Upper lobe of left lung (tissue), 6 donors: ENCODE results near the gene PXDN. TPM values are rescaled to one million over a fixed set of nuclear protein-coding genes. Genes with fewer than 3 reads are reported as not detected.
"Not testable (repeated sequence)": the region's sequence is repeated elsewhere in the genome, so short reads cannot be mapped to it uniquely, and the experiment has no call there.

ENCODE experiments used
- ATAC-seq, 2 donors: fragments of 200-7000 bp; cut with Tn5 transposase; one replicate each; pipeline ENCODE4 v1.9.1; 2022; ENCODE audit warnings: mild to moderate bottlenecking in 2 of 2, moderate library complexity in 2 of 2; ENCODE audit not compliant: low FRiP score in 2 of 2
- DNase-seq, 2 donors: peaks; one replicate each; pipeline ENCODE4 v3.0.0-alpha.2; 2019 to 2020
- H3K27ac ChIP-seq, 4 donors: fragments of 200-600 bp; sonication (generic); one replicate each; pipeline ENCODE4 v1.5.1; 2016 to 2019
- H3K27me3 ChIP-seq, 4 donors: fragments of 200-600 bp; sonication (generic); one replicate each; pipeline ENCODE4 v1.5.1; 2017 to 2019
- H3K36me3 ChIP-seq, 4 donors: fragments of 200-600 bp; sonication (generic); one replicate each; pipeline ENCODE4 v1.5.1; 2016 to 2019
- H3K4me1 ChIP-seq, 4 donors: fragments of 200-600 bp; sonication (generic); one replicate each; pipeline ENCODE4 v1.5.1; 2018 to 2019
- H3K4me3 ChIP-seq, 4 donors: fragments of 200-600 bp; sonication (generic); one replicate each; pipeline ENCODE4 v1.5.1; 2017 to 2019; ENCODE audit warnings: mild to moderate bottlenecking in 2 of 4, moderate library complexity in 1 of 4
- H3K9me3 ChIP-seq, 4 donors: fragments of 200-600 bp; sonication (generic); one replicate each; pipeline ENCODE4 v1.5.1; 2018 to 2019
- CTCF ChIP-seq, 6 experiments: fragments of 450-650 bp in 4 of 6; fragments of 200-600 bp in 2 of 6; sonication (generic) in 2 of 6; IDR thresholded peaks; one replicate each; pipeline ENCODE4 v1.5.1; 2016 to 2019; ENCODE audit warnings: antibody characterized with exemption in 6 of 6
- EP300 ChIP-seq, 4 donors: sonication (generic); formaldehyde crosslinking; IDR thresholded peaks; one replicate each; pipeline ENCODE4 v1.5.1; 2017; ENCODE audit warnings: antibody characterized with exemption in 4 of 4, control low read depth in 2 of 4
- POLR2A ChIP-seq, 4 donors: fragments of 450-650 bp; IDR thresholded peaks; one replicate each; pipeline ENCODE4 v1.5.1; 2016 to 2017; ENCODE audit warnings: antibody characterized with exemption in 4 of 4, mild to moderate bottlenecking in 2 of 4
- POLR2AphosphoS5 ChIP-seq, 2 donors: sonication (generic); formaldehyde crosslinking; IDR thresholded peaks; one replicate each; pipeline ENCODE4 v1.5.1; 2017; ENCODE audit warnings: antibody characterized with exemption in 2 of 2
- WGBS, 2 donors: methylation state at CpG; one replicate each; pipeline ENCODE4 v1.1.5; 2017 to 2018; 5-methylcytosine and 5-hydroxymethylcytosine counted together
- total RNA-seq, 6 donors: library from RNA; depleted of rRNA in 4 of 6; stranded (reverse); fragments of >200 nt in 4 of 6; gene quantifications; one replicate each; pipeline versions ENCODE4 v1.1.0 to v1.2.1, GENCODE V29; 2016 to 2021
- donor health status: DM: no; HTN: no; CAD: no; lungs with moderate emphysema.
- donor health status: DM: no; HTN: yes; CAD: no; lungs with severe emphysema.

PXDN gene
- total RNA-seq, 6 donors from 2014 or later: 20.8 to 65.6 (median 38.5) TPM

GRCh38 chr2:1727796-1728474 is 16.4 kb downstream of the PXDN start:
- TF ChIP-seq EP300 (IDR thresholded peaks at IDR 0.05): no peak
- no peak for TF ChIP-seq CTCF (IDR thresholded peaks at IDR 0.05)
- no peak for TF ChIP-seq POLR2AphosphoS5 (IDR thresholded peaks at IDR 0.05)
- no peak for TF ChIP-seq POLR2A (IDR thresholded peaks at IDR 0.05)
- Histone ChIP-seq H3K4me3 (peak overlapping the region in 3 of 4 donors; percentile 5 to 33 (median 8)), H3K36me3 (no peaks in the 10 kb centered on the region), H3K27me3 (no peaks in the 10 kb centered on the region), H3K4me1 (peaks cover 36 to 50% (median 44%) of the 10 kb centered on the region in 4 donors), H3K9me3 (no peaks in the 10 kb centered on the region), H3K27ac (peak overlapping the region; percentile 60 to 91 (median 78))
- no peak for ATAC-seq
- no peak for DNase-seq
- WGBS, 2 donors: 87 to 88% methylated on average over 6 to 16 of the region's 16 CpGs

GRCh38 chr2:1727101-1727771 is 17.1 kb downstream of the PXDN start:
- WGBS, 2 donors: 68 to 79% methylated on average over 19 to 22 of the region's 22 CpGs
- no peaks in the 10 kb centered on the region for H3K9me3 ChIP-seq
- DNase-seq (peak in 1 of 2 donors; percentile 39), ATAC-seq (no peak)
- peaks cover 36 to 51% (median 46%) of the 10 kb centered on the region in 4 donors for H3K4me1 ChIP-seq
- no peaks in the 10 kb centered on the region for H3K27me3 ChIP-seq
- TF ChIP-seq EP300 (IDR thresholded peaks at IDR 0.05): no peak
- TF ChIP-seq POLR2AphosphoS5 (IDR thresholded peaks at IDR 0.05): no peak
- no peak for TF ChIP-seq POLR2A (IDR thresholded peaks at IDR 0.05)
- no peak for TF ChIP-seq CTCF (IDR thresholded peaks at IDR 0.05)
- H3K4me3 ChIP-seq: no peak overlapping the region
- H3K36me3 ChIP-seq: no peaks in the 10 kb centered on the region
- peak overlapping the region in 3 of 4 donors; percentile 3 to 91 (median 44) for H3K27ac ChIP-seq

GRCh38 chr2:1726558-1726957 is 17.8 kb downstream of the PXDN start:
- ATAC-seq (no peak), DNase-seq (no peak)
- Histone ChIP-seq H3K4me1 (peaks cover 36 to 55% (median 43%) of the 10 kb centered on the region in 4 donors), H3K9me3 (no peaks in the 10 kb centered on the region), H3K36me3 (no peaks in the 10 kb centered on the region), H3K4me3 (no peak overlapping the region), H3K27me3 (no peaks in the 10 kb centered on the region), H3K27ac (peak overlapping the region in 3 of 4 donors; percentile 3 to 59 (median 44))
- TF ChIP-seq EP300 (IDR thresholded peaks at IDR 0.05): no peak
- TF ChIP-seq POLR2AphosphoS5 (IDR thresholded peaks at IDR 0.05): no peak
- no peak for TF ChIP-seq POLR2A (IDR thresholded peaks at IDR 0.05)
- TF ChIP-seq CTCF (IDR thresholded peaks at IDR 0.05): no peak
- 42 to 63% methylated on average over 3 of the region's 3 CpGs for WGBS, 2 donors

GRCh38 chr2:1724351-1724750 is 20.0 kb downstream of the PXDN start:
- H3K27me3 ChIP-seq, H3K4me3 ChIP-seq, ATAC-seq, H3K27ac ChIP-seq, DNase-seq, H3K36me3 ChIP-seq, H3K9me3 ChIP-seq: not testable (repeated sequence)
- peaks cover 26 to 42% (median 33%) of the 10 kb centered on the region in 4 donors for H3K4me1 ChIP-seq
- WGBS, 2 donors: 78 to 84% methylated on average over 2 of the region's 2 CpGs

- TF ChIP-seq POLR2A (IDR thresholded peaks at IDR 0.05): no peak
- no peak for TF ChIP-seq CTCF (IDR thresholded peaks at IDR 0.05)
- no peak for TF ChIP-seq EP300 (IDR thresholded peaks at IDR 0.05)
- no peak for TF ChIP-seq POLR2AphosphoS5 (IDR thresholded peaks at IDR 0.05)
- 65 to 71% methylated on average over 4 of the region's 4 CpGs for whole genome bisulfite sequencing, 2 donors
- Histone ChIP-seq H3K4me1 (peaks cover 19 to 34% (median 25%) of the 10 kb centered on the region in 4 donors), H3K27ac (no peak overlapping the region), H3K36me3 (no peaks in the 10 kb centered on the region), H3K4me3 (no peak overlapping the region), H3K9me3 (no peaks in the 10 kb centered on the region), H3K27me3 (no peaks in the 10 kb centered on the region)
- DNase-seq: no peak
- no peak for ATAC-seq
Measured at GRCh38 chr2:1723397-1724042, 20.8 kb downstream of the PXDN start.
